ENCODE results near the gene NUMB. TPM values are rescaled to one million over a fixed set of nuclear protein-coding genes. Genes with fewer than 3 reads are reported as not detected.

The NUMB gene
- total and polyA plus RNA-seq, 12 donors: 18.9 to 42.6 (median 32.0) TPM

GRCh38 chr14:73267474-73267873 is 190.9 kb downstream of the NUMB start:
- WGBS, 2 donors: 95 to 98% methylated on average over 6 of the region's 6 CpGs
- intact Hi-C loops (cut with DNase I): no loop called here
- peaks cover 4 to 17% (median 8%) of the 10 kb centered on the region in 9 donors for H3K4me1 ChIP-seq
- H3K9me3 ChIP-seq: no peaks in the 10 kb centered on the region
- H3K36me3 ChIP-seq: peaks cover 0 to 7% (median 0%) of the 10 kb centered on the region in 9 donors
- no peak overlapping the region for H3K4me3 ChIP-seq
- ATAC-seq (no peak), DNase-seq (no peak)
- H3K27me3 ChIP-seq: no peaks in the 10 kb centered on the region
- H3K27ac ChIP-seq: no peak overlapping the region
- TF ChIP-seq, protein P1, sequence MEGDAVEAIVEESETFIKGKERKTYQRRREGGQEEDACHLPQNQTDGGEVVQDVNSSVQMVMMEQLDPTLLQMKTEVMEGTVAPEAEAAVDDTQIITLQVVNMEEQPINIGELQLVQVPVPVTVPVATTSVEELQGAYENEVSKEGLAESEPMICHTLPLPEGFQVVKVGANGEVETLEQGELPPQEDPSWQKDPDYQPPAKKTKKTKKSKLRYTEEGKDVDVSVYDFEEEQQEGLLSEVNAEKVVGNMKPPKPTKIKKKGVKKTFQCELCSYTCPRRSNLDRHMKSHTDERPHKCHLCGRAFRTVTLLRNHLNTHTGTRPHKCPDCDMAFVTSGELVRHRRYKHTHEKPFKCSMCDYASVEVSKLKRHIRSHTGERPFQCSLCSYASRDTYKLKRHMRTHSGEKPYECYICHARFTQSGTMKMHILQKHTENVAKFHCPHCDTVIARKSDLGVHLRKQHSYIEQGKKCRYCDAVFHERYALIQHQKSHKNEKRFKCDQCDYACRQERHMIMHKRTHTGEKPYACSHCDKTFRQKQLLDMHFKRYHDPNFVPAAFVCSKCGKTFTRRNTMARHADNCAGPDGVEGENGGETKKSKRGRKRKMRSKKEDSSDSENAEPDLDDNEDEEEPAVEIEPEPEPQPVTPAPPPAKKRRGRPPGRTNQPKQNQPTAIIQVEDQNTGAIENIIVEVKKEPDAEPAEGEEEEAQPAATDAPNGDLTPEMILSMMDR (IDR thresholded peaks at IDR 0.05): no peak

GRCh38 chr14:73266317-73266716 is 192.0 kb downstream of the NUMB start:
- TF ChIP-seq, protein P1 (IDR thresholded peaks at IDR 0.05): no peak
- DNase-seq (no peak), ATAC-seq (no peak)
- Histone ChIP-seq H3K9me3 (no peaks in the 10 kb centered on the region), H3K27ac (no peak overlapping the region), H3K36me3 (no peaks in the 10 kb centered on the region), H3K4me1 (peaks cover 4 to 17% (median 8%) of the 10 kb centered on the region in 9 donors), H3K4me3 (no peak overlapping the region), H3K27me3 (peaks cover 0 to 3% (median 0%) of the 10 kb centered on the region in 7 donors)
- WGBS, 2 donors: 74 to 81% methylated on average over 7 of the region's 7 CpGs
- intact Hi-C loops (cut with DNase I): no loop called here

DNA sequence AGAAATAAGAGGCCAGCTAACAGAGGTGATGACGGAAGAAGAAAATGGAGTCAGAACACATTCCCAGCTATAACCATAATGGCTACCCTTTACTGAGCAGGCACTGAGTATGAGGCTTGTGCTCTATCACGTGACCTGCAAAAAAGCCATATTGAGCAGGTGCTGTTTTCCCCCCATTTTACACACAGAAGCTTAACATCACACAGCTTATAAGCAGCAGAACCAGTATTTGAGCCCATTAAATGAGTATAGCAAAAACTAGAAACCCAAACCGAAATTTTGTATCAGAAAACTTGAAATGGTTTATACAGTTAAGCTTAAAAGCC is 192.7 kb downstream of the NUMB start:
- Histone ChIP-seq H3K27me3 (peaks cover 0 to 3% (median 0%) of the 10 kb centered on the region in 7 donors), H3K36me3 (no peaks in the 10 kb centered on the region), H3K4me1 (peaks cover 4 to 17% (median 8%) of the 10 kb centered on the region in 9 donors), H3K9me3 (no peaks in the 10 kb centered on the region), H3K4me3 (no peak overlapping the region), H3K27ac (no peak overlapping the region)
- intact Hi-C loops (cut with DNase I): no loop called here
- TF ChIP-seq, protein P1 (IDR thresholded peaks at IDR 0.05): no peak
- DNase-seq: no peak
- no peak for ATAC-seq
- 90 to 92% methylated on average over 3 of the region's 3 CpGs for WGBS, 2 donors

DNA sequence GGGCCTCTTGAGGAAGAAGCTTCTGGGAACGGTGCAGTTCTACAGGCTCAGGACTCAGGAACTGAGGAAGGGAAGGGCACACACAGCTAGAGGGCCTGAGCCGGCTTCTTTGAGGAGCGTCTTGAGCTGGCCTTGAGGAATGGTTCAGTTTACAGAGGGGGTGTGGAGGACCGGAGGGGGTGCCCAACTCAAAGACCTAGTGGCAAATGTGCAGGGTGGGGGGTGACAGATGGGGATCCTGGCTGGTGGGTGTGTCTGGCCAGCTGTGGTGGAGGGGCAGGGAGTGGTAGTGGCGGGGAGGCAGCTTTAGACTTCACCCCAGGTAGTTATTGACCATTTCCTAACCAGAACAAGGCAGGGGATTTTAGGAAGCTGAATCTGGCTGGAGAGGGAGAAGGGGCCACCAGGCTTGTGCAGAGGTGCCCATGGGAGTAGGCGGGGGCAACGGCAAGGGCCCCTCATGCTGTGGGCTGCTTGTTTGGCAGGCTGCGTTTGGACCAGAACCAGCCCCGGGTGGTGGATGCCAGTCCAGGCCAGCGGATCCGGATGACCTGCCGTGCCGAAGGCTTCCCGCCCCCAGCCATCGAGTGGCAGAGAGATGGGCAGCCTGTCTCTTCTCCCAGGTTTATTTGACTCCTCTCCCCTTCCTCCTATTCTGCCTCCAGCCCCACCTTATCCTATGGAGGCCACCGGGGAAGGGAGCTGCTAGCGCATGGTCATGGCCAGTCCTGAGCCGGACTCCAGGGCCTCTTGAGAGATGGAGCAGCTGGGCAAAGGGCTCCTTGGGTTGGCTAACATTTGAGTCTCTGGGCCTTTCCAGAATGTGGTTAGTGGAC is 193.2 kb downstream of the NUMB start:
- Histone ChIP-seq H3K4me1 (peaks cover 4 to 11% (median 8%) of the 10 kb centered on the region in 9 donors), H3K4me3 (no peak overlapping the region), H3K27ac (no peak overlapping the region), H3K9me3 (no peaks in the 10 kb centered on the region), H3K27me3 (peaks cover 0 to 3% (median 0%) of the 10 kb centered on the region in 7 donors), H3K36me3 (no peaks in the 10 kb centered on the region)
- DNase-seq (no peak), ATAC-seq (no peak)
- intact Hi-C loops (cut with DNase I): no loop called here
- WGBS, 2 donors: 85 to 86% methylated on average over 18 of the region's 18 CpGs
- TF ChIP-seq, protein P1 (IDR thresholded peaks at IDR 0.05): no peak

All from heart right ventricle (tissue), 16 donors.